Mesenteric fat pad (tissue), 1 donor: Measurements from ENCODE around the gene RTRAF. TPM values are rescaled to one million over a fixed set of nuclear protein-coding genes. Genes with fewer than 3 reads are reported as not detected.

Experiments used
- DNase-seq: peaks from one replicate; pipeline ENCODE4 v3.0.0-alpha.2; 2020; ENCODE audit warnings: low spot score
- long read RNA-seq: library from polyadenylated mRNA; unstranded; transcript quantifications from one replicate; pipeline ENCODE4 v2.0.0, GENCODE V29; 2020
- total RNA-seq: library from RNA; stranded (reverse); fragmentation: NEBNext Ultra II Directional; extraction: Animal tissue kit (Norgen Biotek cat#: 25700); gene quantifications from one replicate; pipeline ENCODE4 v1.2.1, GENCODE V29; 2021
- donor health status: DM: yes; HTN: yes; CAD: no.

RTRAF gene
- 140 TPM for total RNA-seq
- long read RNA-seq, full-length matches to known transcripts: 127 of 133 reads
- long read RNA-seq, partial matches to known transcripts: 1 of 133 reads
- long read RNA-seq, other reads (novel, unspliced or antisense): 5 of 133 reads

DNA sequence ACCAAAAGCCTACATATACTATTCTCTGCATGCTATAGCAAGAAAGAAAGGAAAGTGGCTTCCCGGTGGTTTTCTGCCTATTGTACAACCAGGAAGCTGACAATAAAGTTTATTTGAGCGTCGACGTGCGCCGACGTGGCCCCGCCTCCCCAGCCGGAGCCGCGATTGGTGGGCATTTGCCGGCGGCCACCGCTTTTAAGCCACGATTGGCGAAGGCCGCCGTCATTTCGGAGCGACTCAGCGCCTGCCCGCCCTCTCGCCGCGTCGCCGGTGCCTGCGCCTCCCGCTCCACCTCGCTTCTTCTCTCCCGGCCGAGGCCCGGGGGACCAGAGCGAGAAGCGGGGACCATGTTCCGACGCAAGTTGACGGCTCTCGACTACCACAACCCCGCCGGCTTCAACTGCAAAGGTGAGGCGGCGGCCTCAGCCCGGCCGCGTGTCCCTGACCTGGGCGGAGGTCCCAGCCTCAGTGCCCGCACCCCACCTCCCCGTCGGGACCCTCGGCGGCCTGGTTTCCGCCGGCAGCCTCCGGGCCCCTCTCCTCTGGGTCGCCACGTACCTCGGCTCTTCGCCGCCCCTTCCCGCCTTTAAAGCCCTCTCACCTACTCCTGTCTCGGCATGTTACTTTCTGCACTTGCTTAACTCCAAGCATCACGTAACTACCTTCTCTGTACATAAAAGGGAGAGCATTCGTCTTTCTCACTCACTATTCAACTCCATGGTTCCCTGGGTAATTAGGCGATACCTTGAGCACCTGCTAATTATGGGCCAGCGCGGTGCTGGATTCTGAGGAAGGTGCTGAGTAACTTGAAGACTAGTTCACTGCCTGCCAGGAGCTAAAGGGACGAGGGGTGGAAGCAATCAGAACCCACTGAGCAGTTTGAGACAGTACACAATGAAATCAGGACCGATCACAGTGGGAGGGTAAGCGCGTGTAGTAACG is at the start of gene RTRAF:
RTRAF (plus strand) TSS at position 254 of the 942 bp plus-strand sequence; CDS start at position 348, 94 bp downstream.
- DNase-seq: peak; percentile 98

DNA sequence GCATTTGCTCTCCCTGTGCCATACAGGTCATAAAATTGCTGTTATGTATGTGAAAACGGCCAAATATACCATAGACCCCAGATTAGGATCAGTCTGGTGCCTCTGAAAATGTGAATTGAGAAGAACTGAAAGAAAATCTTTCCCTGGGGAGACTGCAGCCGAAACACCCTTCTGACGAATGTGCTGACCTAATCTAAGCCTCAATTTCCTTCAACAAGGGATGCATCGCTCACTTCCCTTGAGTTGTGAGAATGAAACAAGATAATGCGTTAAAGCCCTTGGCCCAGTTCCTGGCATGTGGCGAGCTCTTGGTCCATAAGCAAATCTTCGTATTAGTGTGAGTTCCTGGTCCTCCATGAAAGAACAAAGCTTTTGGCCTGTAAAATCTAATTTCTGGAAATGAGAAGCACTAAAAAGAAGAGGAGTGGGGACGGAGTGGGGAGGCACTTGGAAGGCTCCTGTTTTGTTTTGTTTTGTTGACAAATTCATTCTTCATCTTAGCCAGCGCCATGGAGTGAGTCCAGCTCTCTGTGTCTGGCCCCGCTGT is 49.5 kb upstream of the RTRAF start:
- no peak for DNase-seq

DNA sequence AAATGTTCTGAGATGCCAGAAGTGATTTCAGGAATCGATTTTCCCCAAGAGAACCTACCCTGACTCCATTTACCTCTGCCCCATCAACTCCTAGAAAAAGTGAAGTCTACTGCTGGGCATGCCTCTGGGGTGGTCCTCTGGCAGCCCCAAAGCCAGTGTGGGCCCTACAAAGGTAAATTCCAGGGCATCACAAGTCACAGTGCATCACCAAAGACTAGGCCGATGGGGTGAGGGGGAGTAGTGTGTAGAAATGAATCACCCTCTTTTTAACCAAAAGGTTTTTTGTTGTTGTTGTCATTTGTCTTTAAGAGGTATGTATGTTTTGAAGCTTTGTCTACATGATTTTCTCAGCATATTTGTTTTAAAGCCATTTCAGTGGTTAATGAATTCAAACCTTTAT is 46.4 kb upstream of the RTRAF start:
- DNase-seq: no peak

DNA sequence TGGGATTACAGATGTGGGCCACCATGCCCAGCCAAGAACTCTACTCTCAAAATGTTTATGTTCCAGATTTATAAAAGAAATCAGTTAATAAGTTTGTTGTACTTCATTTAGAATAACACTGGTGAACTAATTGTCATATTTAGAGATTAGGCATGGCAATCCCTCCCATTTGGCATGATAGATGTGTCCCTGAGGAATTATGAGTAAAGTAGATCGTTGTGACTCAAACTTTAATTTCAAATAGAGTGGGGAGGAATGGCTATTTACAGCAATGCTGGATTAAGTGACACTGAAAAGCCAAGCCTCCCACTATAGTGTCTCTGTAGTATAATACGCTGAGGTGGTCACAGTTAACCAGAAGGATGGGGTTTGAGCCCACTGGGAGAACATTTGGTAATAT is 39.3 kb upstream of the RTRAF start:
- DNase-seq: no peak

DNA sequence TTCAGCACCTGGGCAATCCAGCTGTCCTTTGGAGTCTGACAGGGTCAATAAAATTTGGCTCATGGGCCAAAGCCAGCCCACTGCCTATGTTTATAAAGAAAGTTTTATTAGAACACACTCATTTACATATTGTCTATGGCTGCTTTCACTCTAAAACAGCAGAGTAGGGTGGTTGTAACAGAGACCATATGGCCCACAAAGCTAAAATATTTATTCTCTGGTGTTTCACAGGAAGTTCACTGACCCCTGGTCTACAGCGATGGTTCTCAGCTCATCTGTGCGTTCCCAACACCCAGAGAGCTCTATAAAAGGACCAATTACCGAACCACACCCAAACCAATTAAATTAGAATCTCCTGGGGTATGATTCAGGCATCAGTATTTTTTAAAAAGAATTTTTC is 37.7 kb upstream of the RTRAF start:
- no peak for DNase-seq

DNA sequence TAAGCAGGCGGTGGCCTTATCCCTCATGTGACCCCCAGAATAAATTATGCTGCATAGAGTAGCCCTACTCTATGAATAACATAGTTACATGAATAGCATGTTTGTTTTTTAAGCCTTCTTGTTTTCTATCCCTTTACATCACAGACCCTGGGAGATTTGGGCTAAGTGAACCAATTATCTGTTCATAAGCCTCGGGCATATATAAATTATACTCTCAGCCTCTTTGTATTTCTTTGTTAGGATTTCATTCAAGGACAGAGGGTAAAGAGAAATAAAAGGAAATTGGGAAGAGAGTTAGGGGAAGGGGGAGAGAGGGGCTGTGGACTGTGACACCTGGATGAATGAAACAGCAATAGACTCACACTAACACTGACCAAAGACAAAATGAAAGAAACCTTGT is 35.3 kb upstream of the RTRAF start:
- DNase-seq: no peak

DNA sequence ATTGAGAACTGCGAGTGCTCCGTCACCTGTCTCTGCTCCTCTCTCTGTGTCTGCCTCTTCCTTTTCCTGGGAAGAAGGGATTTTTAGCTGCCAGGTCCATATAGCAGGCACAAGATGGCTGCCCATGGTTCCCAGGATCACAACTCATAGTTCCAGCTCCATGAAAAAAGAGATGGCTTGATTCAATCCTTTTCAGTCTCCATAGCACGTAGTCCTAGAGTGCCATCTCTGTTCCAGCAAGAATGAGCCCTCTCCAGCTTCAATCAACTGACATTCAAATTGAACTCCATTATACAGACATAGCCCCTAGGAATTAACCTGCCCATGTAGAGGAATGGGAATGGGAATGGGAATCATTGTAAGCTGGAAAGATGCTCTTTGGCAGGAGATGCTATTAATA is 34.7 kb upstream of the RTRAF start:
- no peak for DNase-seq

DNA sequence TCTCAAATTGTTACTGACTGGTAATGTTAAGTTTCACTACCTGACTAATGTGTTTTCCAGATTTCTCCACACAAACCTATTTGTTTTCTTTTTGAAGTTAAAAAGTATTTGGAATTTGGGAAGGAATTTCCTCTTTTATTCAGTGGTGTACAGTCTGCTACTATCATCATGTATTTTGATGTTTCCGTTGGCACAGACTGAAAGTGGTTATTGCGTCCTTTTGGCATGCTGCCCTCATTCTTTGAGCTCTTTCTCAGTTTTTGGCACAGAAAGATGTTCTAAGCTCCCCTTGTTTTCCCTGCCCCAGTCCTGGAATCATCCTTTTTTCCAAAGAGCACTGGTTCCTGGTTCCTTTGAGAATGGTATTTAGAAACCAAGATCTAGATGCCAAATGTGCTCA is 31.4 kb upstream of the RTRAF start:
- DNase-seq: no peak

DNA sequence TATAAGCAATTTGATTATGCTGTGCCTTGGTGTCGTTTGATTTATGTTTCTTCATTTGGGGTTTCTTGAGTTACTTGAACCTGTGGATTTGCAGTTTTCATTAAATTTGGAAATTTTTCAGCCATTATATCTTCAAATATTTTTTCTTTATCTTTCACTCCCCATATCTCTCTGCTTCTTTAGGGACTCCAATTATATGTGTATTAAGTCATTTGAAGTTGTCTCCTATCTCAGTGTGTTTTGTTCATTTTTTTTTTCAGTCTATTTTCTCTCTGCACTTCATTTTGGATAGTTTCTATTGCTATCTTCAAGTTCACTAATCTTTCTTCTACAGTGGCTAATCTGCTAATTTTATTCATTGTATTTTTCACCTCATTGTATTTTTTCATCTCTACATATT is 29.4 kb upstream of the RTRAF start:
- DNase-seq: no peak

DNA sequence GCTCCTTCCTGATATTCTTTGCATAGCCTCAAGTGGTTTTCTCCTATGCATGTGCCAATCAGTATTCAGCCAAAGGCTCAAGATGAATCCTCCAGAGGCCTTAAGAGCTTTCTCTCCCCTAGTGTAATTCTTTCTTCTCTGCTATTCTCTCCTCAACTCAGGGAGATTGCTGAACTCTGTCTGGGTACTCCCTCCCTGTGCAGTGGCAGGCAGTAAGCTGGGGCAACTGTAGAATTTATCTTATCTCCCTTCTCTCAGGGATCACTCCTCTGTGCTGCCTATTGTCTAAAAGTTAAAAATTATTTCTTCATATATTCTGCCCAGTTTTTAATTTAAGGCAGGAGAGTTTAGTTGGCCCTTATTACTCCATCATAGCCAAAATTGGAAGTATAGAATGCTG is 28.5 kb upstream of the RTRAF start:
- no peak for DNase-seq

DNA sequence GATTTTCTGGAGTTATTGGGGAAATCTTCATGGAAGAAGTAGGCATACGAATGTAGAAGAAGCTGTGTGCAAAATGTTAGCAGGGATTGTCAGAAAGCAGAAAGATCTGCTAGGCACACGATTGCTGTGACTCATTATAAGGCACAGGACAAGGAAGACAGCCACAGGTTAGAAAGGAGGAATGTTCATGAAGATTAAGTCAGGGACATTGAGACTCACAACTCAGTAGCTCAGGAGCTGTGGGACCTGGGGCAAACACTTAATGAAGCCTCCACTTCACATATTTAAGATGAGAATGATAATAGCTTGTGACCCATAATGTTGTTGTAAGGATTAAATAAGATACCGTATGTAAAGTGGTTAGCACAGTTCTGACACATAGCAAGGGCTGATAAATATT is 26.6 kb upstream of the RTRAF start:
- DNase-seq: no peak

DNA sequence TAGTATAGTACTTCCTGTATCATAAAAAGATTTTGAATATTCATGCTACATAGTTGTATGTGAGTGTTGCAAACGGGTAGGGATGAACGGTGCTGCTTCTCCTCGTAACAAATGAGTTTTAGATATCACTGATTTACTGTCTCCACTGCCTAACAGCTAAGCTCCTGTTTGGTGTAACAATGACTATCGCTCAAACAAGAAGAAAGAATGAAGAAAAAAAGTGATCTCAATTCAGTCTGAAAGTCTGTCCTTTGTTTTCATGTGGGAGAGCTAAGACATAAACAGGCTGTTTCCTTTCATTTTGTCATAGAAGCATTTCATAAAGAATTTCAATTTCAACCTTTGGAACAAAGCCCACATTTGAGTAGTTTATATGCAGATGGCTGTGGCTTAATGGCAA is 26.1 kb upstream of the RTRAF start:
- DNase-seq: no peak

DNA sequence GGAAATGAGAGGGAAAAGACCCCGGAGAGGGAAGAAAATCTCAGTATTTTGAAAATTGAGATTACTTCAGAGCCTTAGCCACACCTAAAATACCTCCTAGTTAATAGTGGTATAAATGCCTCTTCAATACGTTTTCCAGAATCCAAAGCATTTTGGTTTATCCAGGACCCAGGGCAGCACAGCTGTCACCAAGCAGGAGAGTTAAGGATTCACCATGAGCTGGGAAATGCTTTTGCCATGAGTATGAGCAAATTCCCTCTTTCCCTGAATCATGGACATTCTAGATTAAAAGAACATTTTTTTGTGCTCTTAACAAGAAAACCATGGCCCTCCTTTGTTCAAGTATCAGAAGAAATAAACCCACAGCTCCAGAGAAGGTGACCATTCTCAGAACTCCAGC is 21.8 kb upstream of the RTRAF start:
- no peak for DNase-seq

DNA sequence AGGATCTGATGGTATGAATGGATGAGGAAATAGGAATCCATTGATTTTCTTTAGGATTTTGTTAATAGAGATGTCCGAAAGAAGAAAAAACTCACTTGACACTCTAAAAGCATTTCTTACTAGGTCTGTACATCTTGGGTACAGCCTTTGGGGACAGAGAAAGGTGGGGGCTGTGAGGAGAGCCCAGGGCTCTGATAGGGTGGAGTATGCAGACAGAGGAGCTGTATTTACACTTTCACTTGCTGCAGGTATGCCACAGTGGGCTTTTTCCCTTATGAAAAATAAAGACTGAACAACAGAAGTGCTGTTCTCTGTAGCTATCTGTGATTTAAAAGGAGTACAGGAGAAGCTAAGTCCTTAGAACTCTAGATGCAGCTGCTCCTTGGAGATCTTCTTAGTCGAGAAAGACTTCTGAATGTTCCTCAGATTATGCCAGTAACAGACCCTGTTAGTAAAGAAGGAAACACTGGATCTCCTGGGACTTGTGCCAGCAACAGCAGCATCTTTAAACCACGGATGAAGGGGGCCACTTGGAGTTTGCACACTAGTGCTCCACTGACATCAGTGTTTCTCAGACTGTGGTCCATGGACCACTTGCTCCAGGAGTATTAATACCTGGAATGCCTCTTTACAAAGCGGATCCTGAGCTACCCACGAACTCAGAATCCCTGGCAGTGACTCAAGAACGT is 19.4 kb upstream of the RTRAF start:
- DNase-seq: no peak

DNA sequence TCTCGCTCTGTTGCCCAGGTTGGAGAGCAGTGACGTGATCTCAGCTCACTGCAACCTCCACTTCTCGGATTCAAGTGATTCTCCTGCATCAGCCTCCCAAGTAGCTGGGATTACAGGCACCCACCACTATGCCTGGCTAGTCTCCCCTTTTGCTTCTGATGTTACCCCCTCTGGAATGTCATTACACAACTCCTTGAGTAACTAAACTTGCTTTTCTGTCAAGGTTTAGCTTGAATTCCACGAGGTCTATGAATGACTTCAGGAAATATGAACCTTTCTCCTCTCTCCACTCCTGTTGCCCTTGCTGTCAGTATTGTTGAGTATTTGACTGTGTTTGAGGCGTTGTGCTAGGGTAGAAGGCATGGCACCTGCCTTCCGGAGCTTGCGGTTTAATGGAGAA is 16.8 kb upstream of the RTRAF start:
- DNase-seq: no peak

DNA sequence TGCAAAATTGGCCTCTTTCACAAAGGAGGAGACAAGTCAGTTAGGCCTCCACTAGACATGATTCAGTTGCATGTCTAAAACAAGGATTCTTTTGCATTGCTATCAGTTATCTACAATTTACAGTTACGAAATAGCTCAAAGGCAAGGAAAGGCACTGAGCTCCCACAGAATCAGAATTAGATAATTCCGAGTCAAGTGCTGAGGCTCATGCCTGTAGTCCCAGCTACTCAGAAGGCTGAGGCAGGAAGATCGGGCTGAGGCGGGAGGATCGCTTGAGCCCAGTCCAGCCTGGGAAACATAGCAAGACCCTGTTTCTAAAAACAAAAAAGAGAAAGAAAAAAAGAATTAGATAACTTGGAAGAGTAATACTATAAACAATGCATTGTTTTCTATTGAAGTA is 12.3 kb upstream of the RTRAF start:
- DNase-seq: no peak

DNA sequence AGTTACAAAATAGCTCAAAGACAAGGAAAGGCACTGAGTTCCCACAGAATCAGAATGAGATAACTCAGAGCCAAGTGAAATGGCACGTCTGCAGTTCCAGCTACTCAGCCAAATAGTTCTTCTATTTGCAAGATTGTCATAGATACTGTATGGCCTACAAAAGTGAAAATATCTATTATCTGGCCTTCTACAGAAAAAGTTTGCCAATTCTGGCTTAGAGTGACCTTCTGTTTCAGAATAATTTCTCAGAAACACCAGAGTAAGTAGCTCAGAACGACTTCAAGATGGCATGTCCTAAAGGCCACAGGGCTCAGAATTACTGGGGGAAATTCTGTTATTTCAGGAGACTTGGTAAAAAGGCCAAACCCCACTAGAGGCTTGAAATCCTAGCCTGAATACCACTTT is 10.7 kb upstream of the RTRAF start:
- DNase-seq: no peak

DNA sequence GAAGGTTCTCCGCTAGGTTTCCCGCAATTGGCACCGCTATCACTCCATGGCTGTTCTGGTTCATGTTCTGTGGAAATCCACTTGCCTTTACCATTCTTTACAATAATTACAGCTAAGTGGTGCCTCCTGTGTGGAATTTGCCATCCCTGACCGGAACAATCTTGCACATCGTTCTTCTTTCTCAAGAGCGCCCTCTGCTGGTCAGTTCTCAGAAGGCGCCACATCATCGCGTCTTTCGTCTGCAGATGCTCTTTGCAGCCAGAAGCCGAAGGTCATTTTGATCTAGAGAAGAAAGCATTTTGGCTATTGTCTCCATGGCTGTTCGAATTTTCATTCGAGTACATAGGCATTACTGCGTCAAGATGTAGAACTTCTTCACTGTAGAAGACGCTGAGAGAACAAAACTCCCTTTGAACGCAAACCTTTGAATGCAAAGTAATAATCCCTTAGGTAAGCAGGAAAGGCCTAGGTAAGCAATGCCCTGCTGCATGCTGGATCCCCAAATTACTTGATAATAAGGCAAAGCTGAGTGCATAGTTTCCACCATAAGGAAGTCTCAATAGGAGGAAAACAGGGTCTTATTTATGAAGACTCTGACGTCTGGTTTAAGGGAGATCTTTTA is 10.1 kb upstream of the RTRAF start:
- no peak for DNase-seq

DNA sequence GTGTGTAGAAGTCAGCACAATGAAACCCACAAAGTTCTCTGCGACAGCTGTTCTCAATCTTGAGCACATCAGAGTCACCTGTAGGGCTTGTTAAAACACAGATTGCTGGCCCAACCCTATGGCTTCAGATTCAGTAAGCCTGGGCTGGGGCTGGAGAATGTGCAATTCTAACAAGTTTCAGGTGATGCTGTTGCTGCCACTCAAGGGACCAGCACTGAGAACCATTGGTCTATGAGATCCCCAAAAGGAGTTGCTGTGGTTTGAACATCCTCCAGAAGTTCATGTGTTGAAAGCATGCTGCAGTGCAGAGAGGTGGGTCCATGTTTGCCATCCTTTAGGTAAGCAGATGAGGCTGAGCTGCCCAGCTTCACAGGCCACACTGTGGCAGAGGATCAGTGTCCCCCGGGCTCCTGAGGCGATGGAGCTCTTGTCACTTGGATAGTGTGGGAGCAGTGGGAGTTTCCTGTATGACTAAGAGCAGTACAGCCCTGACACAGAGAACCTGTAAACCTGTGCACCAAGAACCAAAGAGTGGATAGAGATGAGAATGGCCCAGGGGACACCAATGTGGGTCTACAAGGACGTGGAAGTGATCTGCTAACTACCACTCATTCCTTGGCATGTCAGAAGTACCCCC is 8.0 kb upstream of the RTRAF start:
- no peak for DNase-seq

DNA sequence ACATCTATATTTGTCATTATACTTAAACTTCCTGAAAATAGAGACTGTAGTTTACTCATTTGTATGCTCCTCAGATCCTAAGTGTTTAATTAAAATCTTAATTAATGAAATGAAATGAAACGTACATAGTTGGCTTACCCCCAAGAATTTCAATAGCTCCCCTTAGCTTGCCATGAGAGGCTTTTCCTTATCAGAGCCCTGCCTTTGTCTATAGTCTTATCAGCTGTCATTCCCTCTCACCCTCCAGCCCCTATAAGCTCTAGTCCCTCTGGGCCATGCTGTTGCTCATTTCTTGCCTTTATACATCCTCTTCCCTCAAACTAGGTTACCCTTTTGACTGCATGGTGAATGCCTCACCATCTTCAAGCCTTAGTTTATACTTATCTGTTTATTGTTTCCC is 1.1 kb upstream of the RTRAF start:
- DNase-seq: no peak

DNA sequence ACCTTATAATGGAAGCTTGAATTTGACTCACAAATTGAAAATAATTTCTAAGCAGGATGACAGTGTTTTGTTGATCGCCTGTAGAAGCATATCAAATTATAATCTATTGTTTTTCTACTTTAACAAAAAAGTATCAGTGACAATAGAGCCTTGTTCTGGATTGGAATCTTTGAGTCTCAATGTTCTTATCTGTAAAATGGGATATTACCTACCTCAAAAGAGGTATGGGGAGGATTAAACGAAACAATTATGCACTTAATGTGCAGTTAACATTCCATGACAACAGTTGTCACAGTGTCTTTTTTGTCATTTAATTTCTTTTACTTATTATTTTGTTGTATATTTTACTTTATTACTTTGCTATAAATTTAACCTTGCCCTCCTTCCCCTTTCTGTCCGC is 1.1 kb downstream of the RTRAF start:
- no peak for DNase-seq
